ENCODE data around the gene WRNIP1. TPM values are rescaled to one million over a fixed set of nuclear protein-coding genes. Genes with fewer than 3 reads are reported as not detected.

Gene WRNIP1
- total RNA-seq, 1 donor from 2014 or later, result 46.5 TPM

- Mint-ChIP-seq H3K4me1 (ENCODE audit: low read depth, unreplicated experiment) (peaks cover 7% of the 10 kb centered on the region), H3K36me3 (ENCODE audit: unreplicated experiment) (no peaks in the 10 kb centered on the region)
Observed at GRCh38 chr6:2739335-2739734, 25.9 kb upstream of the WRNIP1 start.

GRCh38 chr6:2740581-2740980, 24.6 kb upstream of the WRNIP1 start:
- H3K9me3 Mint-ChIP-seq (ENCODE audit: unreplicated experiment), result no peaks in the 10 kb centered on the region
- H3K4me1 Mint-ChIP-seq (ENCODE audit: low read depth, unreplicated experiment), result peaks cover 10% of the 10 kb centered on the region
- H3K4me3 Mint-ChIP-seq (ENCODE audit: unreplicated experiment), result no peak overlapping the region
- no peak for DNase-seq
- no peak overlapping the region for H3K27ac Mint-ChIP-seq (ENCODE audit: unreplicated experiment)
- TF ChIP-seq, protein P1, sequence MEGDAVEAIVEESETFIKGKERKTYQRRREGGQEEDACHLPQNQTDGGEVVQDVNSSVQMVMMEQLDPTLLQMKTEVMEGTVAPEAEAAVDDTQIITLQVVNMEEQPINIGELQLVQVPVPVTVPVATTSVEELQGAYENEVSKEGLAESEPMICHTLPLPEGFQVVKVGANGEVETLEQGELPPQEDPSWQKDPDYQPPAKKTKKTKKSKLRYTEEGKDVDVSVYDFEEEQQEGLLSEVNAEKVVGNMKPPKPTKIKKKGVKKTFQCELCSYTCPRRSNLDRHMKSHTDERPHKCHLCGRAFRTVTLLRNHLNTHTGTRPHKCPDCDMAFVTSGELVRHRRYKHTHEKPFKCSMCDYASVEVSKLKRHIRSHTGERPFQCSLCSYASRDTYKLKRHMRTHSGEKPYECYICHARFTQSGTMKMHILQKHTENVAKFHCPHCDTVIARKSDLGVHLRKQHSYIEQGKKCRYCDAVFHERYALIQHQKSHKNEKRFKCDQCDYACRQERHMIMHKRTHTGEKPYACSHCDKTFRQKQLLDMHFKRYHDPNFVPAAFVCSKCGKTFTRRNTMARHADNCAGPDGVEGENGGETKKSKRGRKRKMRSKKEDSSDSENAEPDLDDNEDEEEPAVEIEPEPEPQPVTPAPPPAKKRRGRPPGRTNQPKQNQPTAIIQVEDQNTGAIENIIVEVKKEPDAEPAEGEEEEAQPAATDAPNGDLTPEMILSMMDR (IDR thresholded peaks at IDR 0.05; ENCODE audit: partially characterized antibody, unreplicated experiment), result no peak
- no peaks in the 10 kb centered on the region for H3K36me3 Mint-ChIP-seq (ENCODE audit: unreplicated experiment)
- H3K27me3 Mint-ChIP-seq (ENCODE audit: unreplicated experiment), result peaks cover 5% of the 10 kb centered on the region

More at GRCh38 chr6:2739335-2739734, 25.9 kb upstream of the WRNIP1 start:
- no peak overlapping the region for H3K4me3 Mint-ChIP-seq (ENCODE audit: unreplicated experiment)
- peaks cover 5% of the 10 kb centered on the region for H3K27me3 Mint-ChIP-seq (ENCODE audit: unreplicated experiment)
- no peaks in the 10 kb centered on the region for H3K9me3 Mint-ChIP-seq (ENCODE audit: unreplicated experiment)
- TF ChIP-seq, protein P1 (IDR thresholded peaks at IDR 0.05; ENCODE audit: partially characterized antibody, unreplicated experiment), result no peak
- no peak for DNase-seq
- H3K27ac Mint-ChIP-seq (ENCODE audit: unreplicated experiment), result no peak overlapping the region

GRCh38 chr6:2741756-2742155, 23.4 kb upstream of the WRNIP1 start:
- Mint-ChIP-seq H3K36me3 (ENCODE audit: unreplicated experiment) (no peaks in the 10 kb centered on the region), H3K4me1 (ENCODE audit: low read depth, unreplicated experiment) (peaks cover 10% of the 10 kb centered on the region), H3K4me3 (ENCODE audit: unreplicated experiment) (no peak overlapping the region), H3K27me3 (ENCODE audit: unreplicated experiment) (peaks cover 5% of the 10 kb centered on the region), H3K9me3 (ENCODE audit: unreplicated experiment) (no peaks in the 10 kb centered on the region), H3K27ac (ENCODE audit: unreplicated experiment) (no peak overlapping the region)
- no peak for DNase-seq
- TF ChIP-seq, protein P1 (IDR thresholded peaks at IDR 0.05; ENCODE audit: partially characterized antibody, unreplicated experiment), result no peak

DNA sequence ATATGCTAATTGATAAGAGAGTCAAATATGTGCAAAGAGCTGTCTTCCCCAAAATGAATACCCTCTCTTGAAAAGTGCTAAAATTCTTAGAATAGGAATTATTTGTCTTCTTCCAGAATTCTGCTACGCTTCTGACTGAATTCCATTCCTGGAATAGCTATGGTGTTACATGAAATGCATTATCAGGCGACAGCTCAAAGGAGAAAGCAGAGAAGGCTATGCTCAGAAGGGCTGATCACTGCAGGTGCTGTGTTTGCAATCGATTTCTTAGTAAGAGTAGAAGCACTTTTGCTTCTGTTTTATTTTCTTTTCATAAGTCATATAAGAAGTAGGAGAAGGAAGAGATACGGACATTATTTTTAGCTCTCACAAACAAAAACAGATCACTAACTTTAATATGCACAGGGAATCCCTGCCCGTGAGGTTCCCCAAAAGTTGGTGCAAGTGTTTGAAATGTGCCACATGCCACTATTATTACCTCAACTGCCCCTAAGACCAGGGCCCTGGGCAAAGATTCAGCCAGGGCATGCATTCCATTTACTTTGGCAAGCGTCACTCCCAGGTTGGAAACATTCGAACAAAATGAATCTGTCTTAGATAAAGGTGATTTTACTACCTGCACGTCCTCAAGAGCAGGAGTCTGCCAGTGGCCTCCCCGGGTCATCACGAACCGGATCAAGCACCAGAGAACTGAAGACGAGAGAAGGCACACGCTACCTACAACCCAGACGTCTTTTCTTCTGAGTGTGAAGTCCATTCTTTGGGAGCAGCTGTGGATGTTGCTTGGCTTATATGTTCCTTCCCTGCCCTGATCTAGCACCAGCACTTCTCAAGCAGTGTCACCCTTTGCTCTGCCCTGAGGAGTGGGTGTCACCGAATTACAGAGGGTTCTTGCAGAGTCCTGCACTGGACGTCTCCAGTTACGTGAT, 21.6 kb upstream of the WRNIP1 start:
- peak overlapping the region; percentile 14 for H3K4me3 Mint-ChIP-seq (ENCODE audit: unreplicated experiment)
- peaks cover 5% of the 10 kb centered on the region for H3K27me3 Mint-ChIP-seq (ENCODE audit: unreplicated experiment)
- peaks cover 10% of the 10 kb centered on the region for H3K4me1 Mint-ChIP-seq (ENCODE audit: low read depth, unreplicated experiment)
- H3K9me3 Mint-ChIP-seq (ENCODE audit: unreplicated experiment), result no peaks in the 10 kb centered on the region
- TF ChIP-seq, protein P1 (IDR thresholded peaks at IDR 0.05; ENCODE audit: partially characterized antibody, unreplicated experiment), result no peak
- H3K27ac Mint-ChIP-seq (ENCODE audit: unreplicated experiment), result no peak overlapping the region
- H3K36me3 Mint-ChIP-seq (ENCODE audit: unreplicated experiment), result no peaks in the 10 kb centered on the region
- no peak for DNase-seq

DNA sequence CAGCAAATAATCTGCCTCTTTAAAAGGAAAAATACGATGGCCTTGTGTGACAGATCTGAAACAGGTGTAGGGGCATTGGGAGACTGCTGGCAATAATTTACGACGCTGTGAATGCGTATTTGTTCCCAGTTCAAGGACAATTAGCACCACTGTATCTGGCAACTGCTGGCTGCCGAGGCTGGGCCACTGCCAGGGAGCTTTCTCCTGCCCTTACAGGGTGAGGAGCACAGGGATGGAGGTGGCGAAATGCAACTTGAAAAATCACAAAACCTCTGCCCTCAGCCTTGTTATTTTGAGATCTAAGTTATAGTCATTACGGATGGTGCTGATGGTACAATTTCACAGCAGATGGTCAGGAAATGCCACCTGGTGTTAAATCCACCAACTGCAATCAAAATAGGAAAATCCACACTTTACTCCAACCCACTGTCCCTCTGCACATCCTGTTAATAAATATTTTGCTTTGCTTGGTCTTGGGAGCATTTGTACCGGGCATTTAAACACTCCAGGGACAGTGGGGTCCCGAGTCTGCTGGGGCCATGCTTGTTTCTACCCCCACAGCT, 20.9 kb upstream of the WRNIP1 start:
- H3K9me3 Mint-ChIP-seq (ENCODE audit: unreplicated experiment), result no peaks in the 10 kb centered on the region
- H3K36me3 Mint-ChIP-seq (ENCODE audit: unreplicated experiment), result no peaks in the 10 kb centered on the region
- DNase-seq, result no peak
- peaks cover 4% of the 10 kb centered on the region for H3K27me3 Mint-ChIP-seq (ENCODE audit: unreplicated experiment)
- TF ChIP-seq, protein P1 (IDR thresholded peaks at IDR 0.05; ENCODE audit: partially characterized antibody, unreplicated experiment), result peak; percentile 40
- no peak overlapping the region for H3K27ac Mint-ChIP-seq (ENCODE audit: unreplicated experiment)
- peak overlapping the region; percentile 14 for H3K4me3 Mint-ChIP-seq (ENCODE audit: unreplicated experiment)
- peaks cover 10% of the 10 kb centered on the region for H3K4me1 Mint-ChIP-seq (ENCODE audit: low read depth, unreplicated experiment)

Data from glutamatergic neuron (in vitro differentiated cells).